Gastroesophageal sphincter (tissue), 3 donors: ENCODE results near the gene SNAP47.

Experiments
- POLR2A ChIP-seq, 2 donors: fragments of 450-650 bp; IDR thresholded peaks; one replicate each; pipeline ENCODE4 v1.6.1; 2017; ENCODE audit warnings: antibody characterized with exemption in 2 of 2, mild to moderate bottlenecking in 2 of 2, moderate library complexity in 1 of 2
- POLR2AphosphoS5 ChIP-seq: sonication (generic); formaldehyde crosslinking; IDR thresholded peaks from one replicate; pipeline ENCODE4 v1.6.1; 2017; ENCODE audit warnings: antibody characterized with exemption
- TF ChIP-seq, protein P1 (sequence below), 4 experiments: fragments of 200-600 bp in 2 of 4; fragments of 450-650 bp in 2 of 4; sonication (generic) in 1 of 4; IDR thresholded peaks; one replicate each; pipeline ENCODE4 v1.5.1; 2017 to 2019; ENCODE audit warnings: antibody characterized with exemption in 4 of 4, mild to moderate bottlenecking in 2 of 4, moderate library complexity in 2 of 4

- TF ChIP-seq, protein P1, sequence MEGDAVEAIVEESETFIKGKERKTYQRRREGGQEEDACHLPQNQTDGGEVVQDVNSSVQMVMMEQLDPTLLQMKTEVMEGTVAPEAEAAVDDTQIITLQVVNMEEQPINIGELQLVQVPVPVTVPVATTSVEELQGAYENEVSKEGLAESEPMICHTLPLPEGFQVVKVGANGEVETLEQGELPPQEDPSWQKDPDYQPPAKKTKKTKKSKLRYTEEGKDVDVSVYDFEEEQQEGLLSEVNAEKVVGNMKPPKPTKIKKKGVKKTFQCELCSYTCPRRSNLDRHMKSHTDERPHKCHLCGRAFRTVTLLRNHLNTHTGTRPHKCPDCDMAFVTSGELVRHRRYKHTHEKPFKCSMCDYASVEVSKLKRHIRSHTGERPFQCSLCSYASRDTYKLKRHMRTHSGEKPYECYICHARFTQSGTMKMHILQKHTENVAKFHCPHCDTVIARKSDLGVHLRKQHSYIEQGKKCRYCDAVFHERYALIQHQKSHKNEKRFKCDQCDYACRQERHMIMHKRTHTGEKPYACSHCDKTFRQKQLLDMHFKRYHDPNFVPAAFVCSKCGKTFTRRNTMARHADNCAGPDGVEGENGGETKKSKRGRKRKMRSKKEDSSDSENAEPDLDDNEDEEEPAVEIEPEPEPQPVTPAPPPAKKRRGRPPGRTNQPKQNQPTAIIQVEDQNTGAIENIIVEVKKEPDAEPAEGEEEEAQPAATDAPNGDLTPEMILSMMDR (IDR thresholded peaks at IDR 0.05) = no peak
- no peak for TF ChIP-seq POLR2AphosphoS5
- no peak for TF ChIP-seq POLR2A (IDR thresholded peaks at IDR 0.05)
Observed at GRCh38 chr1:227758366-227758765, 23.1 kb downstream of the SNAP47 start.
